Dermis blood vessel endothelial cell (primary cell): ENCODE results near the gene CYB5R3. TPM values are rescaled to one million over a fixed set of nuclear protein-coding genes. Genes with fewer than 3 reads are reported as not detected.
"Not testable (repeated sequence)": the region's sequence is repeated elsewhere in the genome, so short reads cannot be mapped to it uniquely, and the experiment has no call there.

Source experiments
- DNase-seq: peaks from one replicate; pipeline ENCODE4 v3.0.0; 2010
- total RNA-seq: library from RNA; depleted of rRNA; stranded (reverse); fragments of >200 nt; gene quantifications from 2 replicates; pipeline ENCODE4 v1.2.3, GENCODE V29; 2014

CYB5R3 gene
- total RNA-seq, 1 donor from 2014 or later: 139 TPM

GRCh38 chr22:42596863-42597530 is 52.2 kb downstream of the CYB5R3 start:
- no peak for DNase-seq

GRCh38 chr22:42596336-42596735 is 52.9 kb downstream of the CYB5R3 start:
- DNase-seq: no peak

GRCh38 chr22:42595434-42595833 is 53.8 kb downstream of the CYB5R3 start:
- no peak for DNase-seq

GRCh38 chr22:42591987-42592386 is 57.2 kb downstream of the CYB5R3 start:
- no peak for DNase-seq

GRCh38 chr22:42587588-42588175 is 61.5 kb downstream of the CYB5R3 start:
- DNase-seq: no peak

GRCh38 chr22:42586381-42586780 is 62.8 kb downstream of the CYB5R3 start:
- DNase-seq: no peak

GRCh38 chr22:42585096-42585495 is 64.1 kb downstream of the CYB5R3 start:
- DNase-seq: no peak

GRCh38 chr22:42584364-42584940 is 64.7 kb downstream of the CYB5R3 start:
- DNase-seq: no peak

- DNase-seq: no peak
These were observed 66.2 kb downstream of the CYB5R3 start for GRCh38 chr22:42582987-42583386.

- peak; percentile 80 for DNase-seq
These were observed 67.2 kb downstream of the CYB5R3 start for GRCh38 chr22:42581762-42582716.

- not testable (repeated sequence) for DNase-seq
These were observed 67.9 kb downstream of the CYB5R3 start for GRCh38 chr22:42581194-42581761.

- not testable (repeated sequence) for DNase-seq
These were observed 69.2 kb downstream of the CYB5R3 start for GRCh38 chr22:42580040-42580439.

- DNase-seq: no peak
These were observed 71.5 kb downstream of the CYB5R3 start for GRCh38 chr22:42577623-42578240.

- DNase-seq: not testable (repeated sequence)
These were observed 72.1 kb downstream of the CYB5R3 start for GRCh38 chr22:42577141-42577540.

- not testable (repeated sequence) for DNase-seq
These were observed 73.1 kb downstream of the CYB5R3 start for GRCh38 chr22:42575996-42576574.

GRCh38 chr22:42574468-42574867 is 74.7 kb downstream of the CYB5R3 start:
- DNase-seq: not testable (repeated sequence)

GRCh38 chr22:42574046-42574445 is 75.1 kb downstream of the CYB5R3 start:
- peak; percentile 33 for DNase-seq

- DNase-seq: not testable (repeated sequence)
These were observed 78.1 kb downstream of the CYB5R3 start for GRCh38 chr22:42571068-42571467.

- DNase-seq: not testable (repeated sequence)
These were observed 78.6 kb downstream of the CYB5R3 start for GRCh38 chr22:42570580-42570979.

GRCh38 chr22:42567950-42568349 is 81.2 kb downstream of the CYB5R3 start:
- DNase-seq: not testable (repeated sequence)
